Measurements from ENCODE around the gene GRXCR1. TPM values are rescaled to one million over a fixed set of nuclear protein-coding genes. Genes with fewer than 3 reads are reported as not detected.

The GRXCR1 gene
- total RNA-seq, 1 experiment from 2014 or later = not detected

DNA sequence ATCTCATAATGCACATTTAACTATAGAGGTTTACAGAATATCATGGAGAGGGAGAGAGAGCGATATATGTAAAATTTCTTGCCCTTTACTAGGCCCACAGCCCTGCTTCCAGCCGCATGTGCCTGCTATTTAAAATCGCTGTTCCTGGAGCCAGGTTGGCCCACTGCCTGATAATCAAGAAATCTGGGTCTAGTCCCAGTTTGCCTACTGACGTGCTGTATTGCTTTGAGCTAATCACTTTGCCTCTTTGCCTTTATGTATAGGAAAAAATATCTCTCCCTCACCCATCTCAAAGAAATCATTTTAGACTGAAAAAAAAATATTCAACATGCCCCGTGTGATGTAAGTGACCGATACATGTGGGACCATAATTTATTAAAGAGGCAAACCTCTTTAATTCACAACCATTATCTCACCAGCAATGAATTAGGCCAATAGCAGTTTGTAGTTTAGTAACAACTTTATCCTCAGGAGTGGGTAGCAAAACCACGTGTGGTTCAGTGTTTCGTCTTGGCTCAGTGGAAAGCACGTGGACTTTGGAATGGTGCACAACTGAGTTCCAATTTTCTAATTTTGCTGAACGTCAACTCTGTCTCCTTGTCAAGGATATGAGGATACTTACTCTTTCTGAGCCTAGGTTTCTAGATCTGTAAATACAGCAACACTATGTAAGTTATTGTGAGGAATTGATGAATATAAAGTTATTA lies 62.6 kb downstream of the GRXCR1 start (continued):
- TF ChIP-seq ZNF263 (CRISPR knock-in tag; IDR thresholded peaks at IDR 0.05; ENCODE audit: low read depth) = no peak
- no peak for TF ChIP-seq GTF2I (CRISPR knock-in tag; conservative IDR thresholded peaks at IDR 0.05)
- TF ChIP-seq, protein P1, sequence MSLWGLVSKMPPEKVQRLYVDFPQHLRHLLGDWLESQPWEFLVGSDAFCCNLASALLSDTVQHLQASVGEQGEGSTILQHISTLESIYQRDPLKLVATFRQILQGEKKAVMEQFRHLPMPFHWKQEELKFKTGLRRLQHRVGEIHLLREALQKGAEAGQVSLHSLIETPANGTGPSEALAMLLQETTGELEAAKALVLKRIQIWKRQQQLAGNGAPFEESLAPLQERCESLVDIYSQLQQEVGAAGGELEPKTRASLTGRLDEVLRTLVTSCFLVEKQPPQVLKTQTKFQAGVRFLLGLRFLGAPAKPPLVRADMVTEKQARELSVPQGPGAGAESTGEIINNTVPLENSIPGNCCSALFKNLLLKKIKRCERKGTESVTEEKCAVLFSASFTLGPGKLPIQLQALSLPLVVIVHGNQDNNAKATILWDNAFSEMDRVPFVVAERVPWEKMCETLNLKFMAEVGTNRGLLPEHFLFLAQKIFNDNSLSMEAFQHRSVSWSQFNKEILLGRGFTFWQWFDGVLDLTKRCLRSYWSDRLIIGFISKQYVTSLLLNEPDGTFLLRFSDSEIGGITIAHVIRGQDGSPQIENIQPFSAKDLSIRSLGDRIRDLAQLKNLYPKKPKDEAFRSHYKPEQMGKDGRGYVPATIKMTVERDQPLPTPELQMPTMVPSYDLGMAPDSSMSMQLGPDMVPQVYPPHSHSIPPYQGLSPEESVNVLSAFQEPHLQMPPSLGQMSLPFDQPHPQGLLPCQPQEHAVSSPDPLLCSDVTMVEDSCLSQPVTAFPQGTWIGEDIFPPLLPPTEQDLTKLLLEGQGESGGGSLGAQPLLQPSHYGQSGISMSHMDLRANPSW (CRISPR knock-in tag; conservative IDR thresholded peaks at IDR 0.05; ENCODE audit: low read depth) = no peak
- no peak for TF ChIP-seq EMX1 (CRISPR knock-in tag; IDR thresholded peaks at IDR 0.05)
- TF ChIP-seq ELF4 (CRISPR knock-in tag; IDR thresholded peaks at IDR 0.05; ENCODE audit: low read depth) = no peak
- TF ChIP-seq ZNF232 (CRISPR knock-in tag; IDR thresholded peaks at IDR 0.05) = no peak
- no peak for TF ChIP-seq SMAD3 (CRISPR knock-in tag; IDR thresholded peaks at IDR 0.05; ENCODE audit: borderline replicate concordance)

DNA sequence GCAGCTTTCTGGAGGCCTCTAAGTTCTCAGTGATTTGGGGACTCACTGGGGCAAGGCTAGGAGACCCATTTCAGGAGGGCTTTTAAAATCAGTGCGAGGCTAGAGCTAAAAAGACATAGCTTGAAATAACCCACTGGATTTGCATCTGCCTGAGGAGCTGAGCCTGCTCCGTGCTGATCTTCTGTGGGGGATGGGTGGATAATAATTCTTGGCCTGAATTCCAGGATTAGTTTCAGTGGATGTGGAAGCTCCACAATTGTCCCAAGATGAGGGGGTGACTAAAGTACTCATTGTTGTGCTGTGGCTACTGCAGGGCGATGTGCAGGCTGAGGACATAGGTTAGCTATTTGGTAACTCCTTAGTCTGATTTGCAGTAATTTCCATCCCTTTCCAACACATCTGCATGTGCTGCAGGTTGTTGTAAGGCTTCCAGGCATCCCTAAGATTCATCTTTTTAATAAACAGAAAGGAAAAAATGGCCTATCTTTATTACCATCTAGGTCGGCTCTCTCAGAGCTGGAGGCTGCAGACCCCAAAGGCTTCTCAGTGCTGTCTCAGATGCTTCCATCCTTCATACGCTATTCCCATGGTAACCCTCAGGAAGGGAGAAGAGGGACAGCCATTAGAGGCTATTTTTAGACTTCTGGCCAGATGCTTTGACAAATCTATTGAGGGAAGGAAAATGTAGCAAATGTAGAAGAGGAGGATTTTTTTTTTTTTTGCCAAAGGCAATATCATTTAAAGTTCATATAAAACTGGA lies 63.4 kb downstream of the GRXCR1 start:
- ChIA-PET POLR2A (interaction anchor here (1.0 kb wide), 1 partner anchor 299 kb away, joined by 3 read pairs; the partner anchor contains the start of gene ATP8A1), CTCF (interaction anchor here (1.9 kb wide), 1 partner anchor 10 kb away, joined by 4 read pairs; no protein-coding TSS in a partner anchor)
- Mint-ChIP-seq H3K27me3 (ENCODE audit: low read depth) (no peaks in the 10 kb centered on the region), H3K36me3 (no peaks in the 10 kb centered on the region), H3K27ac (no peak overlapping the region), H3K9me3 (peaks cover 30% of the 10 kb centered on the region), H3K4me3 (no peak overlapping the region), H3K4me1 (no peaks in the 10 kb centered on the region)
- ATAC-seq (no peak), DNase-seq (ENCODE audit: low spot score) (no peak)
- TF ChIP-seq, protein P2, sequence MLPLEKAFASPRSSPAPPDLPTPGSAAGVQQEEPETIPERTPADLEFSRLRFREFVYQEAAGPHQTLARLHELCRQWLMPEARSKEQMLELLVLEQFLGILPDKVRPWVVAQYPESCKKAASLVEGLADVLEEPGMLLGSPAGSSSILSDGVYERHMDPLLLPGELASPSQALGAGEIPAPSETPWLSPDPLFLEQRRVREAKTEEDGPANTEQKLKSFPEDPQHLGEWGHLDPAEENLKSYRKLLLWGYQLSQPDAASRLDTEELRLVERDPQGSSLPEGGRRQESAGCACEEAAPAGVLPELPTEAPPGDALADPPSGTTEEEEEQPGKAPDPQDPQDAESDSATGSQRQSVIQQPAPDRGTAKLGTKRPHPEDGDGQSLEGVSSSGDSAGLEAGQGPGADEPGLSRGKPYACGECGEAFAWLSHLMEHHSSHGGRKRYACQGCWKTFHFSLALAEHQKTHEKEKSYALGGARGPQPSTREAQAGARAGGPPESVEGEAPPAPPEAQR (CRISPR knock-in tag; IDR thresholded peaks at IDR 0.05) = no peak
- TF ChIP-seq SMAD3 (CRISPR knock-in tag; IDR thresholded peaks at IDR 0.05; ENCODE audit: borderline replicate concordance) (no peak), ZNF317 (CRISPR knock-in tag; IDR thresholded peaks at IDR 0.05; ENCODE audit: borderline replicate concordance, low read depth) (no peak), ELF4 (CRISPR knock-in tag; IDR thresholded peaks at IDR 0.05; ENCODE audit: low read depth) (no peak), HMGA2 (CRISPR knock-in tag; IDR thresholded peaks at IDR 0.05) (no peak), JUN (CRISPR knock-in tag; IDR thresholded peaks at IDR 0.05) (no peak), ZBTB21 (CRISPR knock-in tag; IDR thresholded peaks at IDR 0.05; ENCODE audit: borderline replicate concordance) (no peak)
- TF ChIP-seq, protein P3, sequence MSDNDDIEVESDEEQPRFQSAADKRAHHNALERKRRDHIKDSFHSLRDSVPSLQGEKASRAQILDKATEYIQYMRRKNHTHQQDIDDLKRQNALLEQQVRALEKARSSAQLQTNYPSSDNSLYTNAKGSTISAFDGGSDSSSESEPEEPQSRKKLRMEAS (CRISPR knock-in tag; IDR thresholded peaks at IDR 0.05) = no peak
- TF ChIP-seq, protein P4, sequence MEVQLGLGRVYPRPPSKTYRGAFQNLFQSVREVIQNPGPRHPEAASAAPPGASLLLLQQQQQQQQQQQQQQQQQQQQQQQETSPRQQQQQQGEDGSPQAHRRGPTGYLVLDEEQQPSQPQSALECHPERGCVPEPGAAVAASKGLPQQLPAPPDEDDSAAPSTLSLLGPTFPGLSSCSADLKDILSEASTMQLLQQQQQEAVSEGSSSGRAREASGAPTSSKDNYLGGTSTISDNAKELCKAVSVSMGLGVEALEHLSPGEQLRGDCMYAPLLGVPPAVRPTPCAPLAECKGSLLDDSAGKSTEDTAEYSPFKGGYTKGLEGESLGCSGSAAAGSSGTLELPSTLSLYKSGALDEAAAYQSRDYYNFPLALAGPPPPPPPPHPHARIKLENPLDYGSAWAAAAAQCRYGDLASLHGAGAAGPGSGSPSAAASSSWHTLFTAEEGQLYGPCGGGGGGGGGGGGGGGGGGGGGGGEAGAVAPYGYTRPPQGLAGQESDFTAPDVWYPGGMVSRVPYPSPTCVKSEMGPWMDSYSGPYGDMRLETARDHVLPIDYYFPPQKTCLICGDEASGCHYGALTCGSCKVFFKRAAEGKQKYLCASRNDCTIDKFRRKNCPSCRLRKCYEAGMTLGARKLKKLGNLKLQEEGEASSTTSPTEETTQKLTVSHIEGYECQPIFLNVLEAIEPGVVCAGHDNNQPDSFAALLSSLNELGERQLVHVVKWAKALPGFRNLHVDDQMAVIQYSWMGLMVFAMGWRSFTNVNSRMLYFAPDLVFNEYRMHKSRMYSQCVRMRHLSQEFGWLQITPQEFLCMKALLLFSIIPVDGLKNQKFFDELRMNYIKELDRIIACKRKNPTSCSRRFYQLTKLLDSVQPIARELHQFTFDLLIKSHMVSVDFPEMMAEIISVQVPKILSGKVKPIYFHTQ (CRISPR knock-in tag; IDR thresholded peaks at IDR 0.05) = no peak
